Ureter (tissue), 1 donor: ENCODE data around the gene PPA2. TPM values are rescaled to one million over a fixed set of nuclear protein-coding genes. Genes with fewer than 3 reads are reported as not detected.

Source experiments
- total RNA-seq: library from RNA; stranded (reverse); gene quantifications from one replicate; pipeline ENCODE4 v1.2.4, GENCODE V29; 2023
- donor health status: DM: yes; HTN: yes; CAD: no.

The PPA2 gene
- total RNA-seq, 1 donor from 2014 or later = 98.0 TPM

Other genes starting within 250 kb of the PPA2 start
- 1.2 TPM for gene ARHGEF38, start 78.6 kb upstream of the PPA2 start, total RNA-seq
- 21.1 TPM for gene INTS12, start 234.6 kb upstream of the PPA2 start, total RNA-seq
- gene GSTCD, start 234.7 kb upstream of the PPA2 start, total RNA-seq = 12.3 TPM